GM18868 (cell line): ENCODE results near the gene CLIC1.
"Not testable (repeated sequence)": the region's sequence is repeated elsewhere in the genome, so short reads cannot be mapped to it uniquely, and the experiment has no call there.

ENCODE experiments used
- ATAC-seq: cut with Tn5 transposase; IDR thresholded peaks from one replicate; pipeline ENCODE4 v1.9.1; 2021; ENCODE audit warnings: mild to moderate bottlenecking, moderate library complexity; ENCODE audit not compliant: unreplicated experiment

CLIC1 gene

GRCh38 chr6:31725502-31726350 is 10.6 kb downstream of the CLIC1 start:
- ATAC-seq: no peak

GRCh38 chr6:31723980-31724691 is 12.2 kb downstream of the CLIC1 start:
- ATAC-seq: no peak

GRCh38 chr6:31723245-31723979 is 12.9 kb downstream of the CLIC1 start, which contains the start of gene MPIG6B:
Gene MPIG6B (plus strand): TSS chr6:31723373. CDS start chr6:31723384, 11 bp downstream.
- no peak for ATAC-seq

GRCh38 chr6:31722173-31722572 is 14.2 kb downstream of the CLIC1 start:
- ATAC-seq: no peak

- ATAC-seq: no peak
These were observed 14.8 kb downstream of the CLIC1 start, which contains the start of gene LY6G6C for GRCh38 chr6:31721351-31722020. Gene LY6G6C (minus strand): TSS chr6:31721746. CDS start chr6:31721679, 67 bp downstream.

- ATAC-seq: no peak
These were observed 16.0 kb downstream of the CLIC1 start for GRCh38 chr6:31720196-31720770.

- ATAC-seq: no peak
These were observed 17.3 kb downstream of the CLIC1 start for GRCh38 chr6:31719001-31719400.

- ATAC-seq: no peak
These were observed 18.1 kb downstream of the CLIC1 start for GRCh38 chr6:31718265-31718664.

GRCh38 chr6:31717499-31718222 is 18.7 kb downstream of the CLIC1 start:
- ATAC-seq: no peak

GRCh38 chr6:31715022-31715958 is 21.0 kb downstream of the CLIC1 start, which contains the start of gene LY6G6D:
Gene LY6G6D (plus strand): TSS chr6:31715348. CDS start chr6:31715356, 8 bp downstream.
- no peak for ATAC-seq

GRCh38 chr6:31713991-31714684 is 22.2 kb downstream of the CLIC1 start:
- no peak for ATAC-seq

- no peak for ATAC-seq
These were observed 22.9 kb downstream of the CLIC1 start for GRCh38 chr6:31713465-31713864.

GRCh38 chr6:31712296-31712695 is 24.0 kb downstream of the CLIC1 start:
- ATAC-seq: no peak

GRCh38 chr6:31711233-31711632 is 25.1 kb downstream of the CLIC1 start:
- no peak for ATAC-seq

- no peak for ATAC-seq
These were observed 25.7 kb downstream of the CLIC1 start for GRCh38 chr6:31710523-31711219.

- not testable (repeated sequence) for ATAC-seq
These were observed 27.2 kb downstream of the CLIC1 start for GRCh38 chr6:31709157-31709556.

GRCh38 chr6:31708224-31708623 is 28.1 kb downstream of the CLIC1 start:
- ATAC-seq: no peak
